Measurements from ENCODE around the gene PVALB.
A peak's percentile ranks its signal among the peaks of the same experiment; 100 is the strongest.

Gene PVALB

DNA sequence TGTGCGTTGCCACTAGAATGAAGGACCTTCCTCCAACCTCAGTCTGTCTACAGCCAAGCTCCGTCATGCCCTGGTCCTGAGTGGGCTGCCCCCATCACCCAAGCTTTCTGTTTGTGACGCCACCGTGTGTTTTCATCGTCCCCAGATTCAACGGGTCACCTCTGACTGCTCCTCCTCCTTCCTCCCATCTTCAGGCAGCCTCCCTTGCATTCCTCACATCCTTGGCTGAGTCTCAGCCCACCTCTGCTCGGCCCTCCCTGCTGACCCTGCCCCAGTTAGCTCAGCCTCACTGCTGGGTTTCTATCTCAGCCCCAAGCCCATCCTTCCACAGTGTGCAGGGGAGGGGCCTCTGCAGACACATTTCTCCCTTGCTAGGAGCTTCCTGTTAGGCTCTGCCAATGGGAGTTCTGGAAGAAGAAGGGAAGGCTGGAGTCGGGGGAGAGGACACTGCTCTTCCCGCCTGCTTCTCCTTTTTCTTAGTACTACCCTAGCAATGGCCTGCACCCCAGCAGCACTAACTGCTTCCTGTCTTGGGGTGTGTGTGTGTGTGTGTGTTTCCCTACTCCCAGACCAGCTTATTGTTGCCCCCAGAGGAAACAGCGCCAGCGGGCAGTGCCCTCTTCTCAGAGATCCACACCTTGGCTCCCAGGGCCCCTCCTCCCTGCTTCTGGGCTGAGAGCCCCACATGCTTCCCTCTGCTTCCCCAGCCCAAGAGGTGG is 46.2 kb downstream of the PVALB start:
- no peak for DNase-seq

DNA sequence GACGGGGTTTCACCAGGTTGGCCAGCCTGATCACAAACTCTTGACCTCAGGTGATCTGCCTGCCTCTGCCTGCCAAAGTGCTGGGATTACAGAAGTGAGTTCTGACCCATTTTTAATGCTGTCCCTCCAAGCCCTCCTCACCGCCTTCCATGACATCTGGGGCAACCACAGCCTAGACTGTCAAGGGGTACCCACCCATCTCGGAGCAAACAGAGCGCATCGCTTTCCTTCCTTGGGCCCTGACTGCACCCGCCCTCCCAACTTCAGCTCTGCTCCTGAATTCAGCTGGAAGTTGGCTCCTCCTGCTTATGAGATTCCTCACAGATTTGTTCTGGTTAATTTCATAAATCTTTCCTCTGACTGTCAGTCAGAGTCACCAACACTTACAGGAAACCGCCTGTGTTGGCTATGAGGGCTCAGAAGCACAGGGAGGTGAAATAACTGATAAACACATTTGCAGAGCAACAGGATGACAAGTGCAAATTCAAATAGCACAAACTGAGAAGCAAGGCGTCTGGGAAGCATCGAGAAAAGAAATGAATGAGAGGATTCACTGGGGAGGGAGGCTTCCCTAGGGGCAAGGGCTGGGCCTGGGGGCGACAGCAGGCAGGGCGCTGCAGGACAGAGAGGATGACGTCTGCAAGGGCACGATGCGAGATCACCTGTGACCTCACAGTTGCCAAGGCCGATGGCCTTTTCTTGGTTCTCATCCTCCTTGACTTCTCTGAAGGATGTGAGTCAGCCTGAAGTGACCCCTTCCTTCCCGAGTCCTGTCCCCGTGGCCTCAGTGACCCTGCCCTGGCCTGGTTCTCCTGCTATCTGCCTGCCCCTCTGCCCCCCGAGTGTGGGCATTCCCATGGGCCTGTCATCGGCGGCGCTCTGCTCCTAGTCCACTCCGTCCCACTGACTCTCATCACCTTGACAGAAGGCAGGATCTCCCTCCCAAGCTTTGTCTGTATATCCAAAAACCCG is 47.0 kb downstream of the PVALB start:
- DNase-seq = no peak

DNA sequence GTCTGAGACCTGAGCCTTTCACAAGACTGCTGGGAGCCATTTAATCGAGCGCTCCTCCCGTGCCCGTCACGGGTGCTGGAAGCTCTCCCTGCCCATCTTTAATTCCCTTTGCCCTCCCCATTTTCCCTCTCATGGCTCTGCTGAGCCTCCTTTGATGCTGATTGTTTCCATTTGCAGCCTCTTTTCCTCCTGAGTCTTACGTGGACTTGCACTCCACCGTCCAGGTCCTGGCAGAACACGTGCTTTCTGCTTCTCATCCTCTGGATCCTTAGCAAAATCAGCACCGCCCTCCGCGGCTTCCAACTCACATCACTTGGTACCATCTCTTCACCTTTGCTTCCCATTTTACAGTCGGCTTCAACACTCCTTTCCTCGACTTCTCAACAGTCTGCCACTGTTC is 48.2 kb downstream of the PVALB start:
- no peak for DNase-seq

DNA sequence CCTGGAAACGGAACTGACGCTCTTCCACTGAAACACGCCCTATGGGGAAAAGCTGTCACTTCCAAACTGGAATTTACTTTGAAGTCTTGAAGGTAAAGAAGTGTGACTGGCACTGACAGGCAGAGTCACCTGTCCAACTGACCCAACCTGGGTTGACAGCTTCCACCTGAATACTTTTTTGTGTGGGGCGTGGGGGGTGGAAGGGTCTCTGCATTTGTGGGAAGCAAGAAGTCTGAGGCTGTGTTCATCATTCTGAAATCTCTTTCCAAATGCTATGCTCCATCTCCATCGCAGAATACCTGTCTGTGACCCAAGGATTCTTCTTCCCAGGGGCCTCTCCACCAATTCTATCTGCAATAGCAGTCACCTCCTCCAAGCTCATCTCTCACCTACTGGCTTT is 48.7 kb downstream of the PVALB start:
- no peak for DNase-seq

DNA sequence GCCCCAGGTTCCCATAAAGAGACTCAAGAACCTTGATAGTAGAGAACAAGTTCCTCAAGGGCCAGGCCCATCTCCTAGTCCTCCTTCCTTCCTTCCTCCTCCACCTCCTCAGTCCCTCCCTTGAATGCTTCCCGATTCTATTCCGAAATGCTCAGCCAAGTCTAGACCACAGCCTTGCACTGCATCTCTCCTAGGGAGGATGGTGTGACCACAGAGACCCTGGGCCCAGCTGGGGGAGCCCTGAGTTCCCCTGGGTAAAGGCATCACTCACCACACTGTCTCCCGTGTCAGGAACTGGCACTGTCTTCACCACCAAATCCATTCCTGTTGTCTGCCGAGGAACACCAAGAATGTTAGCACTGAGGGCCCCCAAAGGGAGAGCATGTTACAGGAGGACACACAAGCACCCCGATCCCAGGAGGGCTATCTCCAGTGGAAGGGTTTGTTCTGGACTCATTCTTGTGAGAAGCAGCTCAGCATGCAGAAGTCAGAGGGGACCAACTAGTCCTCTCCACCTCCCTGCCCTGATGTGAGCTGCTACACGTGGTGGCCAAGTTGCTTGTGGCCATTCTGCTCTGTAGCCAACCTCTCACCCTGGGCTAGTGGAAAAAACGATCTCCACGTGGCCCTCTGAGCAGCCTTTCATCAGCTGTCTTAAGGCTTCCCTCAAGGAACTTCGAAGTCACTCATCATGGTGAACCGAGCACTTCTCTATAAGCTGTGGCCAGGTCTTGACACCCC is 49.6 kb downstream of the PVALB start:
- DNase-seq = no peak

DNA sequence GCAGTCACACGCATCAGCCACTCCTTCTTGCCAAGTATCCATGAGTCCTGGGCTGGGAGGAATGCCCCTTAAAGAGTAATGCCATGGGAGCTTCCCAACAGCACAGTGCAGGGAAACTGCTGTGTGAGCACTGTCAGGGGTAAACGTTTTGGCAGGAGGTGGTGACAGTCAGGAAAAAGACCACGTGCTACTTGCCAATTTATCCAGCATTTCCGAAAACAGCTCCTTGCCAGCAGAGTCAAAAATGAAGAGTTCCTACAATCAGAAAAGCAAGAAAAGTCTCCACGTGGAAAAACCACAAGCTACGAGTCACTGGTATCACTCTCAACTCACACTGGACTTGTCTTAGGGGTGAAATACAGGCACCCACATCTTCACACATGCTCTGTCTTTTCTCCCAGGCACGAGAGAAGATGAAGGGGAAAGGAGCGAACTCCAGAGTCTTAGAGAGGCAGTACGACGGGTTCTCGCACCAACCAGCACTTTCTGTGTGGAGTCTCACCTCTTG is 50.8 kb downstream of the PVALB start:
- no peak for DNase-seq

DNA sequence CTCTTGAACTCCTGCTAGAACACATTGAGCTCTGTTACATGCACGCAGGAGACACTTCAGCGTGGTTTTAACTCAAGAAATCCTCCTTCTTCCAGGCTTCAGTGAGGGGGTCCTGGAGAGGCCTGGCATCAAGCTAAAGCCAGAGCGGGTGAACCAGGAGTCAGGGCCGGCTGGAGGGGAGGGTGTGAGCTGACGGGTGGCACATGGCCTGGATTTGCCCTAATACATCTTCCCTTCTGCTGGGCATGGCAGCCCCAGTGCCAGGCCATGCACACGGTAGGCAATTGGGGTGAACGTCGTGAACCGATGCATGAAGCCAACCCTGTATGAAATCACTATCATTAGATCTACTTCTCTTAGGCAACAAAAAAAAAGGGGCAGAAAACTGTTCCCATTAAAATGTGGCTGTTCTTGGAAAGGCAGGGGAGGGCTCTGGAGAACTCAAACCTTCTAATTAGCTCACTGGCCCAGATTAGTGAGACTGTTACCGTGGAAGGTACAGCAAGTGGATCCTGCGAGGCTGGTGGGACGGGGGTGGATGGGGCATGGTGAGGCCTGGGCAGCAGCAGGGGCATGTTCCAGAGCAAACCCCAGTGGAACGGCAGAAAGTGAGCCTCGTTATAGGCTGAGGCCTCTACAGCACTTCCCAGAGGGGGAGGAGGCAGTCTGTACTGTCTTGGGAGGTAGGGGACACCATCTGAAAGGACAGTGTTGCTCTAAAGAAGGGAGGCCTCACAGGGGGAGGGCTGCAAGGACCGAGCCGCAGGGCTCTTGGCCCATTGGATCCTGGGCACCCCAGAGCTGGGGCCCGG is 51.5 kb downstream of the PVALB start:
- no peak for DNase-seq

DNA sequence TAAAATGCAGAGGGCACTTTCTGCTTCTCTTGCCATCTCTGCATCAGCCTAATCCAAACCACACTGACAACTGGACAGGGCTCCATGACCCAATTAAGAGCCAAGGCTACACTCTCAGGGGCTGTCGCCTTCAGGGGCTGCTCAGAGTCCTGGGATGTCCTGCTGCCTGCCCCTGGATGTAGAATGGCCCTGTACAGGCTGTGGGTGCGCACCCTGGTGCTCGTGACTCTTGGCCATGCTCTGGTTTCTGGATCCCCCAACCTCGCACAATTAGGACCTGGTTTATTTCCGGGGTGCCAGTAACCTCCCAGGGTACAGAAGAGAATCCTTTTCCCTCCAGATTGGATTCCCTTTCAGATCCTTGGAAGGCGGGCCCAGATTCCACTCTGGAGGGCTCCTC is 52.2 kb downstream of the PVALB start:
- DNase-seq = no peak

DNA sequence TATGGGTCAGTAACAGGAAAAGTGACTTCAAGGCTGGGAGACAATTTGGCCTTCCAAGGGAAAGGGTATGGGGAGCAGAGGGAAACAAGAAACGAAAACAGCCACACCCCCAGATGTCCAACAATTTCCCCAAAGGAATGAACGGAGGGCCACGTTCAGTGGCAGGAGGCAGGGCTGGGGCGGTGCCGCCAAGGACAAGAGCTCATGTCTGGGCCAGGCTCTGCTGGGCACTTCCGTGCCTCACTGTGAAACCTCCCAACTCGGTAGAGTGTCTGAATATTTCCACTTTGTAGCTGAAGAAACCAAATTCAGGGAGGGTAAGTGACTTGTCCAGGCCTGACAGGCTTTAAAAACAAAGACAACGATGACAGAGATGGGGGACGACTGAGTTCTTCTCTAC is 52.8 kb downstream of the PVALB start:
- DNase-seq = no peak

DNA sequence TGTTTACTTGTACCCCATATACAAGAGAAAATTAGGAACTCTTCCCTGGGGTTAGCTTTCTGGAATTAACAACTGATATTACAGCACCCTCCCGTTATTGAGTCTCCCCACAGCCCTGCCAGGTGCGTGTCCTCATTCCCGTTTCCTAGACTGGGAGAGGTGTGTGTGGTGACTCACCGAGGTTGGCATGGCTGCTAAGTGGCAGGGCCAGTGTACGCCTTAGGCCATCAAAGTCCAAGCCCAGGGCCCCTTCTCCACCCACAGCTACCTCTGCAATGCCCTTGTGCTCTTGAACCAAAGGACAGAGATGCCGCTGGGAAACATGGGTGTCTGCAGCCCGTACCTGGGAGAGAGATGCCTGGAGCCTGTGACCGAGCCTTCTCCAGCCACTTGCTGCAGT is 53.3 kb downstream of the PVALB start:
- no peak for DNase-seq

DNA sequence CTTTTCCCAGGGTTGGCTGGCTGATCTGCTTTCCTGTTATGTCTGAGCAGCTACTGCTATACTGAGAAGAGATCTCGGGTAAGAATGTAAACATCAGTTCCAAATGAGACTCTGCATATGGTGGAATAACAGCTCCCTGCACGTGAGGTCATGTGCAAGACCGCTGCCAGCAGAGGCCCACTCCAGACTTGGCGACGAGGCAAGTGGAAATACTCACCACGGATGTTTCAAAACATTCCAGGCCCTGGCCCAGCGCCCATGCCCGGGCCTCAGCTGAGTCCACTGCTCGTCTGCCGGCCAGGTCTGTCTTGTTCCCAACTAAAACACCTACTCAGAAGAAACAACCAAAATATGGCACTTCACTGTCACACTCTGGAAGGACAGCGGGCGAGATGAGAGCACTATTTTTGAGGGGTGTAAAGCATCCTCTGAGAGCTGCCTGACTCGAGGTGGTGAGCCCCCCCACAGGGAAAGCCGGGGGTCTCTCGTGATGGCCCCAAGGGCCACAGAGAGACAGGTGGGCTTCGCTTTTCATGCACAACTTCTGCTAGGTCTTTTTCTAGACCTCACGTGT is 54.1 kb downstream of the PVALB start:
- DNase-seq = no peak

DNA sequence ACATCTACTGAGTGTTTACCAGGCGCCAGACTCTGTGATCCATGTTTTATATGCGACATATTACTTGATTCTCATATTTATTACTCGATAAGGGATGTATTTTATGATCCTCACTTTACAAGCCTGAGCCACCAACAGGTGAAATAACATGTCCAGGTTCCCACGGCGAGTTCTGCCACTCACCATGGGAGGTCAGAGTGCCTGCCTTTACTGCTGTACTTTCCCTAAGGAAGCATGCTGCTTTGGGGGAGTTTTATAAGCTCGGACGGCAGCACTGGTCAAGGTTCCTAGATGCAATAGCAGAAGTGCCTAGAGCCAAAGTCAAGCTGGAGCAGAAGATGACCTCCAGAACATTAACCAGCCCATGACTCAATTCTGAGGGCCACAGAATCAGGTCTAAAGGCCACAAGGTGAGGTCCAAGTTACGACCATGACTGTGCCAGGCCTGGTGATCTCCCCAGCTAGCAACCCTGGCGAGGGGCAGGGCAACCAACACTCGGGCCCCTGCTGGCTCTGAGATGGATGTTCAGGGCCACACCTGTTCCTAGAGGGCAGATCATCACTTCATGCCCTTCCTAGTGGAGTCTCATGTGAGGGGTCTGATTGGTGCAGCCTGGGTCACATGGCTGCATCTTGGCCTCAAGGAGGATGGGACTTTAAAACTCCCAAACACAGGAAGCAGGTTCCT is 55.1 kb downstream of the PVALB start:
- no peak for DNase-seq

DNA sequence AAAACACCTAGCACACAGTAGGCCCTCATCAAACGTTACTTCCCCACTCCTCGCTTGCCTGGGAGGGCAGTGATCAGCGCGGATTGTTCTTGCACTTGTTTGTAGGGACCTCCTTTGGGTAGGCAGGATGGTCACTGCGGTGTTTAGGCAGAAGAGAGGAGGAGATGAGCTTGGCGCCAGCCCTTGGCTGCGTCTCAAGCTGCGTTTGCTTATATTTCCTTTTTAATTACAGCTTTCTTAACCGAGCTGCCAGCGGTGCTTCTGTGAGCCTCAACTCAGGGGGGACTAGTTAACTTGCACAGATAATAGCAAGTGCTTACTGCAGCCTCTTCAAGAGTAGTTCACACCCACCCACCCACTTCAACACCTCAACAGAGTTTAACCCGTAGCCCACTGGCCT is 56.0 kb downstream of the PVALB start:
- DNase-seq = no peak

DNA sequence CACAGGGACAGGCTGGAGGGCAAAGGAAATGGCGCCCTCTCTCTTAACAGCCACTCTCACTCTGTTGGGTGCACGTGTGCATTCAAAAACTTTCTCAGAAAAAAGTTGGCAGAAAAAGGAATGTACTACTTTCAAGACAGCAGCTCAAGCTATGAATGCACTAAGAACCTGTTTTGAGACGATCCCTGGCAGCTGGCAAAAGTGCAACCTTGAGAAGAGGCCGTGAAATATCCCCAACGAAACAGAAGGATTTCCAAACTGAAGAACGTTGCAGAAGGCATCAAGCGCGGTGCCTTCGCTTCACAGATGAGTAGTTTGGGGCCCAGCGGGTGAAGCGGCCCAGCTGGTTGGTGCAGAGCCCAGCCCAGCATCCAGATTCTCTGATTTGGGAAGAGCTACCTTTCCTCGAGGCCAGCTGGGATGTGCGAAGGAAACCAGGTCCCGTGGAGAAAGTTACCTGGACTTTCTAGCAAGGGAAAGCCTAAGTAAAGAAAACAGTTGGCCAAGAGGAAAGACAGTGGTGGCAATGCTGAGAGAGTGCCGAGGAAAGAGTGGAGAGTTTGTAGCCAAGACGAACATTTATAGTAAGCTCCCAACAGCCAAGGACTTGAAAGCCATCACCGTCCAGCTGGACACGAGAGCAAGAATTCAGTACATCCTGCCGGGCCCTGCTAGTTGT is 57.2 kb downstream of the PVALB start:
- no peak for DNase-seq

DNA sequence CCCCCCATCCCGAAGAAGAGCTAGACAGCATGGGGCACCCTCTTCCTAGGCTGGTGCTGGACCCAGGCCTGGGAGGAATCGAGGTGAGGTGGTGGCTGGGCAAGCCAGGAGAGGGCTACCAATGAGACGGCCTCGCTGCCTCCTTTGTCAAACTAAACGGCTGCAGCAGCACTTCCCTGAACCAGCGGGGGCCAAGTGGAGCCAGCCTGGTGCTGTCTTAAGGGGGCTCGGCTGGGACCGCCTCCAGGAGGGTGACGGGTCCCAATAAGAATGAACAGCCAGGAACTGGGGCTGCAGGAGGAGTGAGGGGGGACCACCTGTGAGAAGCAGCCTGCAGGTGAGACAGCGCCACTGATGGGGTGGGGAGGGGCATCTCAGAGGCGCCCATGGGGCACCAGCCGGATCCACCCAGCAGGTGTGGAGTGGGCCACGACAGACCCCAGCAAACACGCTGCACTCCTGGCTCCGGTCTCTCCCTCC is 58.0 kb downstream of the PVALB start:
- DNase-seq = no peak

DNA sequence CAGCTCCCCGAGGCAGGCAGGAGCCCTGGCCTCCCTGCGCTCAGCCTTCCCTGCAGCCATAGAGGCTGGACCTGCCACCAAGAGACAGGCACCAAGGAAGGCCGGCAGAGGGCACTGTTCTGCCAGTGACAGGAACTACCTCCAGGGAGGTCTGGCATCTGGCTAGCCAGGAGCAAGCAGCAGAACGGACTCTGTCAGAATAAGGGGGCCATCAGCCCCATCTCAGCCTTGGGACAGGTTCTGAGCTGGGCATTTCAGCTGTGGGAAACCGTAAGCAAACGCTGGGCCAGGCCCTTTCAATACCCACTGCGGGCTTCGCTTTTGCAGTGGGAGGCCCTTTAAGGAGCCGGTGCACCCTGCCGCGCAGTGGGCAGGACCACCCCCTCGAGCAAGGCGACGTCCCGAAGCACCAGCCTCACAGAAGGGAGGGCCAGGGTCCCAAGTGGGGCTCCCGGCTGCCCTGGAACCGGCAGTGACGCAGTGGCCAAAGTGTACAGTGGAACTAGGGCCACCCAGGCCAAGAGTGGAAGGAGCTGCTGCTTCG is 59.1 kb downstream of the PVALB start:
- DNase-seq = peak; percentile 57

DNA sequence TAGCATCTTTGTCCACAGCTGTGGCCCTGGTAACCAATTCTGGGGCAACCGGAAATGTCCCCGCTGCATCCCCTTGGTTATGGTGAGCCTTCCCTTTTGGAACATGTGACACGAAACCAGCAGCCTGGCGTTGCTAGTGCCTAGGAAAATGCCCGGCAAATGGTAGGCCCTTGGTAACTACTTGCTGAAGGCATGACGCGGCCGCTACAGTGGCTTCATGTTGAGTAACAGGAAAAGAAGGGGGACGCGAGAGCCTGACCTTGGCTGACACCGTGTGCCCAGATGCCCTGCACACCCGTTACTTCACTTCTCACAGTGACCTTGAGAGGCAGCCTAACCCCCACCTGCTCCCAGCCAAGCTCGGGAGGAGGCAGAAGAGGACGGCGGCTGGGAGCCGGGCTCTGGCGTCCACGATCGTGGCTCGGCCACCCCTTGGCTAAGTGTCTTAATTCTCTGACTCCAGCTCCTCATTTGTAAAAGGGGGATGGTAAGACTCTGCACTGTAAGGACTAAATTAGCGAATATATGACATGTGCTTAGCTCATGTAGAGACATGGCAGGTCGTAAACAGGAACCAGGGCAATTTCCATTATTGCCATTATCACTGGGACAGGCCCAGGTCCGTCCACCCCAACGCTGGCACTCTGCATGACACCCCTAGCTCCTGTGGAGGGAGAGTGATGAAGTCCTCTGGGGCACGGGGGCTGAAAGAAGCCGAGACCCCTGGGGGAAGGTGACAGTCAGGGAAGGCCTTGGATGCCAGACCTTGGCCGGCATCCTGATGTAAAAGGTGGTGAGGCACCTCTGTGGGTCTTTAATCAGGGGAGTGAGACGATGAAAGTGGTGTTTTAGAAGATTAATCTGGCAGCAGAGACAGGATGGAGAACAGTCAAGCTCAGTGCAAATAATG is 59.8 kb downstream of the PVALB start:
- no peak for DNase-seq

DNA sequence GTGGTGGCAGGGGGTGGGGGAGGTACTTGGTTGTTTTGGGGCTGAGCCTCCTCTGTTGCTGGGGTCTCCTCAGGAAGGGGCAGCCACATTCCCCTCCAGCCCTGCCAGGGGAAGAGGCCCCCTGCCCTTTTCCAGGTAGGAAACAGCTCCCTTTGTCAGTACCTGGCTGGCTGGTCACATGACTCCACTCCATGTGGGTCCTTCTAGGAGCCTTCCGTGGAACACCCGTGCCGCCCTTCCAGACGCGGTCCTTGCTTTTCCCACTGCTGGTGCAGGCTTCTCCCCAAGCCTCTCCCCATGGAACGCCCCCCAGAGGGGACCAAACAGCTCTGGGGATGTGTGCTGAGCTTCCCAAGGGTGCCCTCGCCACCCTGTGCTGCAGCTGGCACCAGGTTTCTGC is 60.8 kb downstream of the PVALB start:
- no peak for DNase-seq

DNA sequence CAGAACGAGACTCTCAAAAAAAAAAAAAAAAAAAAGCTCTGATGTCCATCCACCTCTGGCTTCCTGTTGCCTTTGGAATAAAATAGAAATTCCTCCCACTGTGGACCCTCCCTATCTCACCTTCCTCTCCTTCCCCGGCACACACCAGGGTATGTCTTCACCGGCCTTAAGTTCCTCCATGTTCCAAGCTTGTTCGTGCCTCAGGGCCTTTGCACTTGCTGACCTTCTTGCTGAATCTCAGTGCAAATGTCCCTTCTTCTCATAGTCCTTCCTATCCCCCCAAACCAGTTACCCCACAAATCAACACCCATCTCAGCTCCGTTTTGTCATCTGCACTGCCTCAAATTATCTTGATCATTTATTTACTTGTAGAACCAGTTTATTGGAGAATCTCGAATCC is 61.5 kb downstream of the PVALB start:
- no peak for DNase-seq
